Activated T-cell treated with anti-CD3 and anti-CD28 coated beads, Interleukin-2, amount 50 U/mL, for 4 hours (primary cell): ENCODE results near the gene P3H2. TPM values are rescaled to one million over a fixed set of nuclear protein-coding genes. Genes with fewer than 3 reads are reported as not detected.
"Not testable (repeated sequence)": the region's sequence is repeated elsewhere in the genome, so short reads cannot be mapped to it uniquely, and the experiment has no call there.

Source experiments
- ATAC-seq, 2 donors: fragments of 200-7000 bp; cut with Tn5 transposase; one replicate each; pipeline ENCODE4 v1.10.0; 2021
- DNase-seq: peaks from one replicate; pipeline ENCODE4 v3.0.0-alpha.2; 2020
- H3K27me3 Mint-ChIP-seq: one replicate; pipeline ENCODE4 v1.8.0; 2021; ENCODE audit warnings: low read depth, mixed read lengths
- H3K36me3 Mint-ChIP-seq: one replicate; pipeline ENCODE4 v1.8.0; 2022; ENCODE audit warnings: mixed read lengths; ENCODE audit not compliant: insufficient read depth
- H3K4me1 Mint-ChIP-seq: one replicate; pipeline ENCODE4 v1.8.0; 2021; ENCODE audit warnings: low read depth, mixed read lengths
- H3K4me3 Mint-ChIP-seq: one replicate; pipeline ENCODE4 v1.8.0; 2021; ENCODE audit warnings: mild to moderate bottlenecking, moderate library complexity, mixed read lengths
- H3K9me3 Mint-ChIP-seq: one replicate; pipeline ENCODE4 v1.8.0; 2021; ENCODE audit warnings: mixed read lengths
- total RNA-seq, 3 donors: library from RNA; stranded (reverse); gene quantifications; one replicate each; pipeline ENCODE4 v1.2.1, GENCODE V29; 2021

P3H2 gene
- total RNA-seq, 3 donors from 2014 or later, result 0.13 to 0.40 (median 0.19) TPM

- no peak for DNase-seq
- ATAC-seq, result peak in 1 of 2 donors; percentile 48
- Mint-ChIP-seq H3K4me1 (no peaks in the 10 kb centered on the region), H3K4me3 (no peak overlapping the region), H3K36me3 (no peaks in the 10 kb centered on the region), H3K27me3 (peaks cover 2% of the 10 kb centered on the region), H3K9me3 (no peaks in the 10 kb centered on the region)
Observed at GRCh38 chr3:189967254-189967865, 153.3 kb downstream of the P3H2 start.

GRCh38 chr3:189966843-189967242 is 153.9 kb downstream of the P3H2 start:
- peaks cover 2% of the 10 kb centered on the region for H3K27me3 Mint-ChIP-seq
- H3K36me3 Mint-ChIP-seq, result no peaks in the 10 kb centered on the region
- H3K9me3 Mint-ChIP-seq, result no peaks in the 10 kb centered on the region
- H3K4me1 Mint-ChIP-seq, result no peaks in the 10 kb centered on the region
- H3K4me3 Mint-ChIP-seq, result no peak overlapping the region
- DNase-seq (no peak), ATAC-seq (no peak)

- H3K36me3 Mint-ChIP-seq, result no peaks in the 10 kb centered on the region
- DNase-seq (no peak), ATAC-seq (no peak)
- peaks cover 7% of the 10 kb centered on the region for H3K27me3 Mint-ChIP-seq
- no peaks in the 10 kb centered on the region for H3K9me3 Mint-ChIP-seq
- H3K4me3 Mint-ChIP-seq, result no peak overlapping the region
- H3K4me1 Mint-ChIP-seq, result peaks cover 3% of the 10 kb centered on the region
Observed at GRCh38 chr3:189964623-189965332, 155.9 kb downstream of the P3H2 start.

- Mint-ChIP-seq H3K9me3 (no peaks in the 10 kb centered on the region), H3K4me3 (no peak overlapping the region), H3K27me3 (peaks cover 11% of the 10 kb centered on the region), H3K4me1 (peaks cover 3% of the 10 kb centered on the region), H3K36me3 (no peaks in the 10 kb centered on the region)
- ATAC-seq (no peak), DNase-seq (no peak)
Observed at GRCh38 chr3:189962466-189962865, 158.2 kb downstream of the P3H2 start.

GRCh38 chr3:189961522-189962161 is 159.1 kb downstream of the P3H2 start:
- H3K4me1 Mint-ChIP-seq, result peaks cover 3% of the 10 kb centered on the region
- no peaks in the 10 kb centered on the region for H3K36me3 Mint-ChIP-seq
- H3K4me3 Mint-ChIP-seq, result no peak overlapping the region
- H3K27me3 Mint-ChIP-seq, result peaks cover 11% of the 10 kb centered on the region
- H3K9me3 Mint-ChIP-seq, result no peaks in the 10 kb centered on the region
- DNase-seq (peak; percentile 59), ATAC-seq (peak; percentile 66)

- peaks cover 11% of the 10 kb centered on the region for H3K27me3 Mint-ChIP-seq
- H3K4me3 Mint-ChIP-seq, H3K36me3 Mint-ChIP-seq, ATAC-seq, H3K4me1 Mint-ChIP-seq, H3K9me3 Mint-ChIP-seq, DNase-seq: not testable (repeated sequence)
Observed at GRCh38 chr3:189961086-189961485, 159.6 kb downstream of the P3H2 start.

GRCh38 chr3:189954733-189955665 is 165.7 kb downstream of the P3H2 start:
- H3K36me3 Mint-ChIP-seq, result no peaks in the 10 kb centered on the region
- DNase-seq, result no peak
- H3K27me3 Mint-ChIP-seq, result peaks cover 13% of the 10 kb centered on the region
- H3K4me1 Mint-ChIP-seq, result no peaks in the 10 kb centered on the region
- no peak for ATAC-seq
- no peaks in the 10 kb centered on the region for H3K9me3 Mint-ChIP-seq
- no peak overlapping the region for H3K4me3 Mint-ChIP-seq

GRCh38 chr3:189953551-189953950 is 167.1 kb downstream of the P3H2 start:
- no peak for ATAC-seq
- Mint-ChIP-seq H3K9me3 (no peaks in the 10 kb centered on the region), H3K27me3 (peaks cover 9% of the 10 kb centered on the region), H3K4me3 (no peak overlapping the region), H3K36me3 (no peaks in the 10 kb centered on the region), H3K4me1 (no peaks in the 10 kb centered on the region)
- DNase-seq, result no peak

GRCh38 chr3:189952272-189952671 is 168.4 kb downstream of the P3H2 start:
- Mint-ChIP-seq H3K36me3 (no peaks in the 10 kb centered on the region), H3K27me3 (peaks cover 9% of the 10 kb centered on the region), H3K9me3 (no peaks in the 10 kb centered on the region), H3K4me3 (no peak overlapping the region), H3K4me1 (peaks cover 4% of the 10 kb centered on the region)
- DNase-seq (no peak), ATAC-seq (no peak)

GRCh38 chr3:189950258-189950657 is 170.4 kb downstream of the P3H2 start:
- no peaks in the 10 kb centered on the region for H3K9me3 Mint-ChIP-seq
- peaks cover 11% of the 10 kb centered on the region for H3K27me3 Mint-ChIP-seq
- DNase-seq (no peak), ATAC-seq (no peak)
- no peaks in the 10 kb centered on the region for H3K36me3 Mint-ChIP-seq
- H3K4me3 Mint-ChIP-seq, result no peak overlapping the region
- peaks cover 4% of the 10 kb centered on the region for H3K4me1 Mint-ChIP-seq

- no peak for DNase-seq
- no peaks in the 10 kb centered on the region for H3K36me3 Mint-ChIP-seq
- no peak for ATAC-seq
- H3K4me3 Mint-ChIP-seq, result no peak overlapping the region
- H3K27me3 Mint-ChIP-seq, result peaks cover 11% of the 10 kb centered on the region
- H3K9me3 Mint-ChIP-seq, result no peaks in the 10 kb centered on the region
- peaks cover 4% of the 10 kb centered on the region for H3K4me1 Mint-ChIP-seq
Observed at GRCh38 chr3:189949580-189949979, 171.1 kb downstream of the P3H2 start.

- no peak for ATAC-seq
- Mint-ChIP-seq H3K4me3 (no peak overlapping the region), H3K36me3 (no peaks in the 10 kb centered on the region), H3K4me1 (peaks cover 4% of the 10 kb centered on the region), H3K9me3 (no peaks in the 10 kb centered on the region), H3K27me3 (peaks cover 11% of the 10 kb centered on the region)
- DNase-seq, result no peak
Observed at GRCh38 chr3:189948724-189949045, 172.0 kb downstream of the P3H2 start.

GRCh38 chr3:189947948-189948723 is 172.6 kb downstream of the P3H2 start:
- H3K4me1 Mint-ChIP-seq, result peaks cover 4% of the 10 kb centered on the region
- DNase-seq (no peak), ATAC-seq (peak; percentile 60 to 73)
- H3K9me3 Mint-ChIP-seq, result no peaks in the 10 kb centered on the region
- no peak overlapping the region for H3K4me3 Mint-ChIP-seq
- H3K36me3 Mint-ChIP-seq, result no peaks in the 10 kb centered on the region
- H3K27me3 Mint-ChIP-seq, result peaks cover 9% of the 10 kb centered on the region

- DNase-seq (no peak), ATAC-seq (no peak)
- peaks cover 3% of the 10 kb centered on the region for H3K27me3 Mint-ChIP-seq
- peaks cover 4% of the 10 kb centered on the region for H3K4me1 Mint-ChIP-seq
- H3K9me3 Mint-ChIP-seq, result no peaks in the 10 kb centered on the region
- H3K36me3 Mint-ChIP-seq, result no peaks in the 10 kb centered on the region
- no peak overlapping the region for H3K4me3 Mint-ChIP-seq
Observed at GRCh38 chr3:189947068-189947467, 173.6 kb downstream of the P3H2 start.
